NCI-H2171 treated with DMSO at 0.1 percent for 48 hours (cell line): Measurements from ENCODE around the gene C1orf56.

Experiments used
- DNase-seq: peaks from one replicate; lab custom pipeline; 2025; lab: John Stamatoyannopoulos, UW

Gene C1orf56, protein sequence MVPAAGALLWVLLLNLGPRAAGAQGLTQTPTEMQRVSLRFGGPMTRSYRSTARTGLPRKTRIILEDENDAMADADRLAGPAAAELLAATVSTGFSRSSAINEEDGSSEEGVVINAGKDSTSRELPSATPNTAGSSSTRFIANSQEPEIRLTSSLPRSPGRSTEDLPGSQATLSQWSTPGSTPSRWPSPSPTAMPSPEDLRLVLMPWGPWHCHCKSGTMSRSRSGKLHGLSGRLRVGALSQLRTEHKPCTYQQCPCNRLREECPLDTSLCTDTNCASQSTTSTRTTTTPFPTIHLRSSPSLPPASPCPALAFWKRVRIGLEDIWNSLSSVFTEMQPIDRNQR

DNA sequence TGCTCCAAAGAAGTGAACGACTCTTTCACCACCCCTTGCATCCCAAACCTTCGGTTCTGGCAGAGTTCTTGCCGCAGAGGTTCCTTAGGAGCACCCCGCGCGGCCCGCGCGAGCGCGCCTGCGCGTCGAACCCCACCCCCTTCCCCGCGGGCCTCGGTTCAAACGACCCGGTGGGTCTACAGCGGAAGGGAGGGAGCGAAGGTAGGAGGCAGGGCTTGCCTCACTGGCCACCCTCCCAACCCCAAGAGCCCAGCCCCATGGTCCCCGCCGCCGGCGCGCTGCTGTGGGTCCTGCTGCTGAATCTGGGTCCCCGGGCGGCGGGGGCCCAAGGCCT, at the start of gene C1orf56:
C1orf56 (plus strand) TSS at position 161 of the 334 bp plus-strand sequence; CDS start at position 258, 97 bp downstream.
- DNase-seq: peak; percentile 69

DNA sequence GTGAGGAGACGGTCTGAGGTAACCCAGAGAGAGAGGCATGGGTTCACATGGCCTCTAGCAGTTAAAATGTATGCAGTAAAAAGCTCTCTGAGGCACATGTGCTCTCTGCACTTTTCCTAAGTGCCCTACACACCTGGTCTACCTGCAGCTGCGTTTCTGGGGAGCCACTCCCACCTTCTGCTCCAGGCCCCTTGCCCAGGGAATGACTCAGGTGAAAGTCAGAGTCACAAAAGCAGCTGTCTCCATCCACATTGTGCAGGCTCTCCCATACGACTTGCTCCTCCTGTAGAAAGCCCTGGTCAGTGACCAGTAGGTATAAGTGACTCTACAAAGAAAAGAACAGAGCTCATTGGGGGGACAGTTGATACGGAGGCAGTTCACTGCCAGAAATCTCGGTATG, 49.6 kb upstream of the C1orf56 start:
- peak; percentile 56 for DNase-seq

DNA sequence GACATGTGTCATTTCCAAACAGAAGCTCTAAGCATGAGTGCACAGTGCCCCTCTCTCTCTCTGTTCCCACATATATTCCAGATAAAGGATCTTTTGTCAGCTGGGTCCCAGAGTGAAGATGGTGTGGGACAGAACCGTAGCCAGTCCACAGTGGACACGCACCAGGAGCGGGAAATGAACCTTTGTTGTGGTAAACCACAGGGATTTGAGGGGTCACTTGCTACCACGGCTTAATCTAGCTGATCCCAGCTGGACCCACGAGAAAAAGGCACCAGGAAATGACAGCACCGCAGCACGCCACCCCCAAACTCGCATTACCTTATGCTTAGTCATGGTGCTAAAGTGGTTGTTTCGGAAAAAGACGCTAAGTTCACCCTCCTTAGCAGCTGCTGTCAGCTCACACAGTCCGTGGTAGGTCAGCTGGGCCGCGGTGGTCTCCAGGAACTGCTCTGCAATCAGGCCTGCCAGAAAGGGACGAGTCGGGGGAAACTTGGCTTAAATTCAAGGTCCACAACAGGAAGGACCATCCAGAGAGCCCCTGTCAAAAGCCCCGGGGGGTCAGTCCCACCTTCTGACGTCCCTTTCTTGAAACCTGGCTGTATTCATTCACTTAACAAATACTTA, 48.4 kb upstream of the C1orf56 start:
- DNase-seq: no peak

DNA sequence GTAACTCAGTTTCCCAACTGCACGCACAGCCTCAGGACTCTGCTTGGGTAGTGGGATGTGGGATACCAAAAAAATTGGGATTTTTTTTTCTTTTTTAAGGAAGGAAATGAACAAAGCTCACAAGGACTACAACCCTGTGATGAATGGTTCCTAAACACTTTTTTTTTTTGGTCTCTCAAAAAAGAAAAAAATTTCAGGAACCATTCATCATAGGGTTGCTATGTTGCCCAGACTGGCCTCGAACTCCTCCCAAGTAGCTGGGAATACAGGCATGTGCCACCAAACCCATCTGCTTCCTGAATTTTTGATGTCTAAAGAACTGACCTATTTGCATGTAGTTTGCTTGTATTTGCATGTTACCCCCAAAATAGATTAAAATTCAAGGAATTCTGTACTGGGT, 47.6 kb upstream of the C1orf56 start:
- no peak for DNase-seq

DNA sequence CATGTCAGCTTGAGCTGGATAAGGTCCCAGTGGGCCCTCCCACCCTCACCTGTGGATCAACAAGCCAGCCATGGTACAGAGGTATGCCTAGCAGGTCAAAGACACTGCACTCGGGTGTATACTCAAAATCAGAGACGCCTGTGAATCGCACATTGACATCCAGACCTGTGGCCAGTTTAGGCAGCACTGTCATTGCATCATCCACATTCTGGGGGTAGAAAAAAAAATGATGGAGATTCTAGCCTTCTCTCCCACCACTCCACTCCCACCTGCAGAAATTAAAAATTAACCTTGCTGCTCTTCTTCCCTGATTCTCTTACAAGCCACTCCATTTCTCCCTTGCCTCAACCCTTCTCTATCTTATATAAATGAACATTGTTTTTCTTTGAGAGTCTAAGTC, 47.1 kb upstream of the C1orf56 start:
- DNase-seq: no peak

DNA sequence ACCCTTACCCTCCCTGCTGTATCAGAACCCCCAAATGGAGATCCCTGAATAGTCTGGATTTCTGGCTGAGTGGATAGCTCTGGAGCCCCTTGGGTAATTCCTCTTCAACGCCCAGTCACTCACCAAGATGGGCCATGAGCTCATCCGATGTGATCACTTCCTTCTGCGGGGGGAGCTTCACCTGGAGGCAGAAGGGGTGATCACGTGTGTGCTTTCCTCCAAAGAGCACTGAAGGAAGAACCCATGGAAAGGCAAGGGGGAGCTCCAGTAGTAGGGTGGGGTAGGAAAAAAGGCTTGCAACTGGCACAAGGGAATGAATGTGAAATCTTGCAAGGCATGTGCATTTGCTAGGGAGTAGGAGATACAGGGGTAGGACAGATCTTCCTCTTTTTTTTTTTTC, 45.9 kb upstream of the C1orf56 start:
- DNase-seq: no peak

DNA sequence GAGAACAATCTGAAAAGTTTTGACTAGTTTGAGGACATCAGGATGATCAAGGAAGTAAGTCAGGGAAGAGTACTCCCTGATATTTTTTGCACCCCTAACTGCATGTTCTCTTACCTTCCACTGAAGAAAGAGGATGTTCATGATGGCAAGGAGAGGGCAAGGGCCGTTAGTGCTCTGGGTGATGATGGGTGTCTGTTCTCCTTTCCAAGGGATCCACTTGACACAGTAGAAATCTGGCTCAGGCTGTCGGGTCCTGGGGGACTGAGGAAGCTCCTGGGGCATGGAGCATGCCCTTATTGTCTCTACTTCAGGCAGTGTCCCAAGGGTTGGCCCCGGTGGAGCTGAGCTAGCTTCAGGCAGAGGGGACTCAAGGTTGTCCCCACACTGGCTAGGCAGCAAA, 45.5 kb upstream of the C1orf56 start:
- DNase-seq: no peak

DNA sequence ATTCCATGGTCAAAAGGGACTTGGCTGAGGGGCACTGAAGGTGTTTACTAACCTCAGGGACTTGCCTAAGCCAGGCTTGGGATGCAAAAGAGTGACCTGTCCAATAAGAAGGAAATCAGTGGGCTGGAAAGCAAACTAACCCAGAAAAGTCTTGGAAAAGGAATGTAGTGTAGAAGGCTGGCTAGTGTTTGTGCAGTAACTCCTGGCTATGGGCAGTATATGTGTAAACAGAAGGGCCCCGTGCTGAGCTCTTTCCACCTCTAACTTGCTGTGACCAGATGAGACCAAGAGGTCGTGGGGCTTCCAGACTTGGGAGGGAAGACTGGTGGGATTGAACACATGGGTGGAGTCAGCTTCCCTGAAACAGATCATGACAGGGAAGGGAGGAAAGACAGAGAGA, 44.9 kb upstream of the C1orf56 start:
- DNase-seq: no peak

DNA sequence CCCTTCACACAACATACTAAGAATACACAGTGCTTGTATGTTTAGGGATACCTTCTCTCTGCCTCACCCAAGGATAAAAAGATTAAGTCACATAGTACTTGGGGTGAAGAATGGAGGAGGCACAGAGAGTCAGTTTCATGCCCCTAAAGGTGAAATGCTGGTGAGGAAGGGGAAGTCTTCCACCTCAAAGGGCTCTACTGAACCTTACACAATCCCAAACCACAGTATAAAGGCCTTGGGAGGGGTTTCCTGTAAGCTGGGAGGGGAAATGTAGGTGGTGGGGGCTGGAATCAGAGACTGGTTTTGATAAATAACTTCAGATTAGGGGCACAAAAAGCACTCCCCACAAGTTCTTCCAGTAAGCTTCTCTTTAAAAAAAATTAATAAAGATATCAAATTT, 44.4 kb upstream of the C1orf56 start:
- no peak for DNase-seq

DNA sequence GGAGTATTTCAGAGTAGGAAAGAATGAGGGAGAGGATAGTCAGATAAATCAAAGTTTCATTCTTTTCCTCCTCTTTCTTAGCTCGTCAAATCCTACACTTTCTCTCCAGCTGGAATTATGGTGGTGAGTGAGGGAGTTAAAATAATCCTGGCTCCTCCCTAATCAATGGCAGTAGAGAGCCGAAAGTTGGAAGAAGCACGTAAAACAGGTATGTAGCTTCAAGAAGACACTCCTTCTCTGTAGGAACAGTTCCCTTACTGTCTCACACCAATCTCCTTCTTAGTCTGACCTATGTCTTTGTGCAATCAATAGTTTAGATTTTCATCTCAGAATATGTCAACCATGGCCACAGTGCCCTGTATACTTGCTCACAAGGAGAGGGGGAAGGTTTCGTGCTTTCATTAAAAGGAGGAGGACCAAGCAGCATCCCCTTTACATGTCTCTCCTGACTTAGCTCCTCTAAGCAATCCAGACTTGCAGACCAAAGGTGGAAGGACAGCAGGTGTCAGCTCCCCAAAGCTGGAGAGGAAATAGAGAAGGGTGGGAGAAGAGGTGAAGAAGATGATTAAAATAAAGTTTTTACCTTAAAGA, 41.7 kb upstream of the C1orf56 start:
- no peak for DNase-seq

DNA sequence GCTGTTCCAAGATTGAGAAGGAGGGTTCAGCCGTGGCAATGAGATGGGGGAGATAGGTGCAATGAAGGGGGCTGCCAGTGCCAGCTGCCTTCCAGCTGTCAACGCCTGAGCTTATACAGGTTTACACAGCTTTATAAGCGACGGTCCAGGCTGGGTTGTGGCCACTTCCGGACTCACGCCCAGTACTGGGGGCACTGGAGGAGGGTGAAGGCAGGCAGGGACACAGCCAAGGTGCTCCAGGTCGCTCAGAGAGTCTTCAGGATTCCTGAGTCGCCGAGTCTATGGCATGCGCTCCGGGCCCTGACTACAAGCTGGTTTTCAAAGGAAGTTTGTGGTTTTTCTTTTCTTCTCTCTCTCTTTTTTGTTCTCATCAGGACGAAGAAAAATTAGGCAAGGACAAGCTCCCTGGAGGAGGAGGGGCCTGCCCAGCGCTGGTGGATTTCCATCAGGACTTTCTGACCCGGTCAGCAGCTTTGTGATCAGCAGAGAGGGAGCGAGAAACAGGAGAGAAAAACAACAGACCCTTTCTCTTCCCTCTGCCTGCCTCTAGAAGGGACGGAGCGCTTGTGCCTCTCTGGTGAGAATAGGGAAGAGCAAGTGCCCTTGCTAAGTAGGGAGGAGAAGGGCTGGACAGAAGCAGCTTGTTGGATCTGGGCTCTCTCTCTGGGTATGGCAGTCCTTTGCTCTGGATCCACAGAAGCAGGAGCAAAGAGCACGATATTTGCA, 41.1 kb upstream of the C1orf56 start, which contains the start of gene MINDY1:
MINDY1 (minus strand) TSS at position 576 of the 726 bp plus-strand sequence. CDS start 4,285 bp downstream, outside the sequence.
- DNase-seq: peak; percentile 22

DNA sequence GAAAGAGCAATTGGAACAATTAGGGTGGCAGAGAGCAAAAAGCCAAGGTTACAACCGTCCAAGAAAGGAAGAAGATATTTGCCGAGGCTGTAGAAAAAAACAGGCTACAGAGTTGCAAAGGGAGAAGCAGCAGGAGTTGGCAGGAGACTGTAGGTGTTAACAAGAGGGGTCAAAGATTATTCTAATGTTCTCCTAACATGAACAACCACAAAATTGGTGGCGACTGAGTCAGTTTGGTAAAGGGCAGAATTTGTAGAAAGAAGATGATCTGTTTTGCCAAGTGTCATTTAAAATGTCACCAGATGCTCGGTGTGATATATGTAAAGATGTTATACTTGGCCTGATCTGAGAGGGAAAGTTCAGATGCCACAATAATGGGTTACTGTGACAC, 39.7 kb upstream of the C1orf56 start:
- DNase-seq: no peak

DNA sequence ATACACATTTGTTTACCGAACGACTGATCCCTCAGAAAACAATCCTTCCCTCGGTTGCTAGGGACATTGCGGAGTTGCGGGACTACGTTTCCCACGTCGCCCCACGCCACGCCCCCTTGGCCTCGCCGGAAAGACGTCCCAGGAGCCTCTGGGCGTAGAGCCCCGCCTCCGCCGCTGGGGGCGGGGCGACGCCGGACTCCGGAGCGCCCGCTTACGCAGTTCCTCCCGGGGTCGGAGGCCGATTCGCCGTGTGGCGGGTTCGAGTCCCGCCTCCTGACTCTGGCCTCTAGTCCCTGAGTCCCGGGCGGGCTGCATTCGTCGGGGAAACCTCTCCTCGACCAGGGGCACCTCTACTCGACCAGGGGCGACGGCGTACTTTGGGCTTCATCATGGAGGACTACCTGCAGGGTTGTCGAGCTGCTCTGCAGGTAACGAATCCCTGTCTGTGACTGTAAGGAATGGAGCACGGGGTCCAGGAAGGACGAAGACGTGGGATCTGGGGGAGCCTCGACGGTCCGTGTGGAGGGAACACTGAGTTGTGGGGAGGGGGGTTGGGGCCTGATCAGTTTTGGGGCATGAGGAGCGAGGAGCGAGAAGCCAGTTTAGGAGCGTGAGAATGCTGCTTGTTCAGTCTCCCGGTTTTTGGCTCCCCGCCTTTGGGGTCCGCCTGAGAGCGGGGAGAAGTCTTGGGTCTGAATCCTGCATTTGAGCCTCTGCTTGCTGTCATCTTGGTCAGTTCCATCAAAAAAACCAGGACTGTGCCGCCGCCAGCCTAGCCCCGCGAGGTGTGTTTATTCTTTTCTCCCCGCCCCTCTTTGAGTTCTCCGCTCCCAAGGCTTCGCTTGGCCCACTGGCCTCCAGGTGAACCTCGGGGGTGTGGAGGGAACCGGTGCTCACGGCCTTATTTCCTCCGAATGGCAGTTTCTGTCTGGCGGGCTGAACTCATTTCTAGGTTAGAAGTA, 39.0 kb upstream of the C1orf56 start, which contains the start of gene PRUNE1:
PRUNE1 (plus strand) TSS at position 206 of the 962 bp plus-strand sequence; CDS start at position 390, 184 bp downstream.
- peak; percentile 92 for DNase-seq

DNA sequence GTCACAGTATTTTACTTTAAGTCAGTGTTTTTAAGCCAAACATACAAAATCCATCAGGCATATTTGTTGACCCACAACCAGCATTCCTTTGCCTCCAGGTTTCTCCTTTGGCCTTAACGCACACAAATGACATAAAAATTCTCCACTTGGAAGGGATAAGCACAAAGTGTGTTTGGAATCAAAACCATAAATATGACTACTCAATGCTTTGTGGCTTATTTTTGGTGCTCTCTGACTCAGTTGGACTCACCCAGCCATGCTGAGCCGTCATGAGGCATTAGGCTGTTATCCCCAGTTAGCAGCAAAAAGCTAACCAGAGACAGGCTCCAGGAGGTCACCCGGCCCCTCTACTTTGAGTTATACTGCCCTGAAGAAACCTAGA, 38.4 kb upstream of the C1orf56 start:
- no peak for DNase-seq

DNA sequence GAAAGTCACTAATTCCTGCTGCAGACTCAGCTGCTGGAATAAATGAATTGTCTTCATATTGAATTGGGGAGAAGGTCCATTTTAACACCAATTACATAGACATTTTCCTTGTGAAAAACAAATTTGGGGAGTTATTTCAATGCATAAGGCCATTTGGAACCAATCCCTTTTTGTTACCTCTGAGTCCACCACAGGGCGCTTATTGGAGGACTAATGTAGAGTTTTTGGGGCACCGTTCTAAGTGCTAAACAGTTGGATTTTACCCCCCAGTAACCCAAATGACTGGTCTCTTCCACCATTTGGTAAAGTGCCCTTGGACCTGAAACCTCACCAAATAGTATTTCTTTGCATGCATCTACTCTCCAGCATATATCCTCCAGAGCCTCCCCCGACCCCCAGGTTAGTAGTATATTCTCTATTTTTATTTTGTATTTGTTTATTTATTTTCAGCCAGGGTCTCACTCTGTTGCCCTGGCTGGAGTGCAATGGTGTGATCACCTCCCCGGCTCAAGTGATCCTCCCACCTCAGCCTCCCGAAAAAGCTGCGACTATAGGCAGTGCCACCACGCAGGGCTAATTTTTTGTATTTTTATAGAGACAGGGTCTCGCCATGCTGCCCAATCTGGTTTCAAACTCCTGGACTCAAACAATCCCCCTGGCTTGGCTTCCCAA, 37.7 kb upstream of the C1orf56 start:
- DNase-seq: no peak

DNA sequence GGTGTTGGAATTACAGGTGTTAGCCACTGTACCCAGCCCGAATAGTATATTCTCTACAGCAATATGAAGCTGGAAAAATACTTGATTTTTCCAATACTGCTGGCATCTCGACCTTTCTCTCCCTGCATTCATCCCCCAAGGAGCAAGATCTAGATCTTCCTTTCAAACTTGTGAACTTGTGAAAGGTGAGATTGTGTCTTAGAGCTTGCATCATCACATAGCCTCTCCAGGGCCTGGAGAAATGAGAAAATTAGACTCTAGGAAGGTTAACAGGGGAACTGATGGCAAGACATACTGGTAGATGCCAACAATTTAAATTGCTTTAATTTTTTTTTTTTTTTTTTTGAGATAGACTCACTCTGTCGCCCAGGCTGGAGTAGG, 37.2 kb upstream of the C1orf56 start:
- no peak for DNase-seq

DNA sequence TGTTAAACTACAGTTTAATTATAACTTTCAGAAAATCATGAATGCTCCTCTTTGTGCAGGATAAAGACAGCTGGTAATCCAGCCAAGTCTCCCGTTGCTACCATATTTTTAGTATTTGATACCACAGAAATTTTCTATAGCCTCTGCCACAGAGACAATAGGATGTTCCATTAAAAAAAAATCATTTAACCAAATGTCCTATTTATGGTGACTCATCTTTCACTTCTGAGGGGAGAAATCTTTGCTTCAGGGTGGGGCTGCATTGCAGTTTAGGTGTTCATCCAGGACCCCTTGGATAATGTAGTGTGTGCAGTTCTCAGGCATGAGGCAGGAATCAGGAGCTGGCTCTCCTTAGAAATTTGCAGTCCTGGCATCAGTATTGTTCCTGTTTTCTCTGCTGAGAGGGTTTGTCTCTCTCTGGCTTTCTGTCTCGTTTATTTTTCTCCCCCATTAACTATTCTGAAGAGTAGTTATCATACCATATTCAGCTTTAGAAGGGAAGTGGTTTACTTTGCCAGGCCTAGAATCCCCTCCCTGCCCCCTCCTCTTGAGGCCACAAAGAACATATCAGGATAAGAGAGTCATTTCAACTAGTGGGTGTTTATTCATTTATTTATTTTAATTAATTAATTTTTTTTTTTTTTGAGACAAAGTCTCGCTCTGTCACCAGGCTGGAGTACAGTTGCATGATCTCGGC, 36.2 kb upstream of the C1orf56 start:
- no peak for DNase-seq

DNA sequence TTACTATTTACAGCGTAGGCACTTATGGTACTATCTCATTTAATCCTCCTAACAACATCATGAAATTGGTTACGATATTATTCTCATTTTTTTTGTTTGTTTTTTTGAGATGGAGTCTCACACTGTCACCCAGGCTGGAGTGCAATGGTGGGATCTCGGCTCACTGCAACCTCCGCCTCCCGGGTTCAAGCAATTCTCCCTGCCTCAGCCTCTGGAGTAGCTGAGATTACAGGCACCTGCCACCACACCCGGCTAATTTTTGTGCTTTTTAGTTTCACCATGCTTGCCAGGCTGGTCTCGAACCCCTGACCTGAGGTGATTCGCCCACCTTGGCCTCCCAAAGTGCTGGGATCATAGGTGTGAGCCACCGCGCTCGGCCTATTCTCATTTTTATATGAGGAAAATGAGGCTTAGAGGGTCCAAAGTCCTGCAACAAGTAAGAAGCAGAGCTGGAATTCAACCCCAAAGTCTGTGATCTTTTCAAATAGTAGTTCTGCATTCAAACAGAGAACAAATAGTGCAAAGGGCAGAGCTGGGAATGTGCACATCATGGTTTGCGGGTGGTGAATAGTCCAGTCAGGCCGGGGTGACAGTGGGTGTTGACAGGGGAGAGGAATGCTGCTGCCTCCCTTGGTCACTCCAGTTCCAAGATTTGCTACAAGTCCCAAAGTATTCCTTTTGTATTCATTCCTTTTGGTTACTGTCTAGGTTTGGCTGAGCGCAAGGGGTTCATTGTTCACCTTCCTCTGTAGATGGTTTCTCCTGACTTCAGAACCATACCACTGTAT, 34.7 kb upstream of the C1orf56 start:
- DNase-seq: no peak

DNA sequence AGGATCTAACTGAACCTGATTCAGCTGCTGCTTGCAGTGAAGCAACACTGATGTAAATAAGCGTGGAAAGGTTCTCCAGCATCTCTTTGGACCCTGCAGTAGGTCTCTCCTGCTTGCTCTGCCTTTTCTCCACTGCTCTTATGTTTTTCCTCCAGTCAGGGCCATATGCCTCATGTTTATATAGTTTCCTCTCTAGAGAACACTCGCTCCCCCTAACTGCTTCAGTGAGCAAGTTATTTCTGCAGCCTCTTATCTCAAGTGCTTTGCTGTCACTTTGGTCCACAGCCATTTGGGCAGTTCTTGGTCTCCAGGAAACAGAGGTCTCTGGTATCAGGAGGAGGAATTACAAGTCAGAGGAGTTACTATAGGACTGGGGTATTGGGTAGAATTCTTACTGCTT, 34.0 kb upstream of the C1orf56 start:
- peak; percentile 92 for DNase-seq
